ENCODE results near the gene PEX7. TPM values are rescaled to one million over a fixed set of nuclear protein-coding genes. Genes with fewer than 3 reads are reported as not detected.

PEX7 gene
- total and polyA plus RNA-seq, 2 of the 8 experiments (the other 6 are each of a cell fraction or from before 2014, with no cell fraction given): 6.4 to 11.0 TPM

GRCh38 chr6:136860043-136860442, 37.7 kb downstream of the PEX7 start (continued):
- TF ChIP-seq, protein P1, sequence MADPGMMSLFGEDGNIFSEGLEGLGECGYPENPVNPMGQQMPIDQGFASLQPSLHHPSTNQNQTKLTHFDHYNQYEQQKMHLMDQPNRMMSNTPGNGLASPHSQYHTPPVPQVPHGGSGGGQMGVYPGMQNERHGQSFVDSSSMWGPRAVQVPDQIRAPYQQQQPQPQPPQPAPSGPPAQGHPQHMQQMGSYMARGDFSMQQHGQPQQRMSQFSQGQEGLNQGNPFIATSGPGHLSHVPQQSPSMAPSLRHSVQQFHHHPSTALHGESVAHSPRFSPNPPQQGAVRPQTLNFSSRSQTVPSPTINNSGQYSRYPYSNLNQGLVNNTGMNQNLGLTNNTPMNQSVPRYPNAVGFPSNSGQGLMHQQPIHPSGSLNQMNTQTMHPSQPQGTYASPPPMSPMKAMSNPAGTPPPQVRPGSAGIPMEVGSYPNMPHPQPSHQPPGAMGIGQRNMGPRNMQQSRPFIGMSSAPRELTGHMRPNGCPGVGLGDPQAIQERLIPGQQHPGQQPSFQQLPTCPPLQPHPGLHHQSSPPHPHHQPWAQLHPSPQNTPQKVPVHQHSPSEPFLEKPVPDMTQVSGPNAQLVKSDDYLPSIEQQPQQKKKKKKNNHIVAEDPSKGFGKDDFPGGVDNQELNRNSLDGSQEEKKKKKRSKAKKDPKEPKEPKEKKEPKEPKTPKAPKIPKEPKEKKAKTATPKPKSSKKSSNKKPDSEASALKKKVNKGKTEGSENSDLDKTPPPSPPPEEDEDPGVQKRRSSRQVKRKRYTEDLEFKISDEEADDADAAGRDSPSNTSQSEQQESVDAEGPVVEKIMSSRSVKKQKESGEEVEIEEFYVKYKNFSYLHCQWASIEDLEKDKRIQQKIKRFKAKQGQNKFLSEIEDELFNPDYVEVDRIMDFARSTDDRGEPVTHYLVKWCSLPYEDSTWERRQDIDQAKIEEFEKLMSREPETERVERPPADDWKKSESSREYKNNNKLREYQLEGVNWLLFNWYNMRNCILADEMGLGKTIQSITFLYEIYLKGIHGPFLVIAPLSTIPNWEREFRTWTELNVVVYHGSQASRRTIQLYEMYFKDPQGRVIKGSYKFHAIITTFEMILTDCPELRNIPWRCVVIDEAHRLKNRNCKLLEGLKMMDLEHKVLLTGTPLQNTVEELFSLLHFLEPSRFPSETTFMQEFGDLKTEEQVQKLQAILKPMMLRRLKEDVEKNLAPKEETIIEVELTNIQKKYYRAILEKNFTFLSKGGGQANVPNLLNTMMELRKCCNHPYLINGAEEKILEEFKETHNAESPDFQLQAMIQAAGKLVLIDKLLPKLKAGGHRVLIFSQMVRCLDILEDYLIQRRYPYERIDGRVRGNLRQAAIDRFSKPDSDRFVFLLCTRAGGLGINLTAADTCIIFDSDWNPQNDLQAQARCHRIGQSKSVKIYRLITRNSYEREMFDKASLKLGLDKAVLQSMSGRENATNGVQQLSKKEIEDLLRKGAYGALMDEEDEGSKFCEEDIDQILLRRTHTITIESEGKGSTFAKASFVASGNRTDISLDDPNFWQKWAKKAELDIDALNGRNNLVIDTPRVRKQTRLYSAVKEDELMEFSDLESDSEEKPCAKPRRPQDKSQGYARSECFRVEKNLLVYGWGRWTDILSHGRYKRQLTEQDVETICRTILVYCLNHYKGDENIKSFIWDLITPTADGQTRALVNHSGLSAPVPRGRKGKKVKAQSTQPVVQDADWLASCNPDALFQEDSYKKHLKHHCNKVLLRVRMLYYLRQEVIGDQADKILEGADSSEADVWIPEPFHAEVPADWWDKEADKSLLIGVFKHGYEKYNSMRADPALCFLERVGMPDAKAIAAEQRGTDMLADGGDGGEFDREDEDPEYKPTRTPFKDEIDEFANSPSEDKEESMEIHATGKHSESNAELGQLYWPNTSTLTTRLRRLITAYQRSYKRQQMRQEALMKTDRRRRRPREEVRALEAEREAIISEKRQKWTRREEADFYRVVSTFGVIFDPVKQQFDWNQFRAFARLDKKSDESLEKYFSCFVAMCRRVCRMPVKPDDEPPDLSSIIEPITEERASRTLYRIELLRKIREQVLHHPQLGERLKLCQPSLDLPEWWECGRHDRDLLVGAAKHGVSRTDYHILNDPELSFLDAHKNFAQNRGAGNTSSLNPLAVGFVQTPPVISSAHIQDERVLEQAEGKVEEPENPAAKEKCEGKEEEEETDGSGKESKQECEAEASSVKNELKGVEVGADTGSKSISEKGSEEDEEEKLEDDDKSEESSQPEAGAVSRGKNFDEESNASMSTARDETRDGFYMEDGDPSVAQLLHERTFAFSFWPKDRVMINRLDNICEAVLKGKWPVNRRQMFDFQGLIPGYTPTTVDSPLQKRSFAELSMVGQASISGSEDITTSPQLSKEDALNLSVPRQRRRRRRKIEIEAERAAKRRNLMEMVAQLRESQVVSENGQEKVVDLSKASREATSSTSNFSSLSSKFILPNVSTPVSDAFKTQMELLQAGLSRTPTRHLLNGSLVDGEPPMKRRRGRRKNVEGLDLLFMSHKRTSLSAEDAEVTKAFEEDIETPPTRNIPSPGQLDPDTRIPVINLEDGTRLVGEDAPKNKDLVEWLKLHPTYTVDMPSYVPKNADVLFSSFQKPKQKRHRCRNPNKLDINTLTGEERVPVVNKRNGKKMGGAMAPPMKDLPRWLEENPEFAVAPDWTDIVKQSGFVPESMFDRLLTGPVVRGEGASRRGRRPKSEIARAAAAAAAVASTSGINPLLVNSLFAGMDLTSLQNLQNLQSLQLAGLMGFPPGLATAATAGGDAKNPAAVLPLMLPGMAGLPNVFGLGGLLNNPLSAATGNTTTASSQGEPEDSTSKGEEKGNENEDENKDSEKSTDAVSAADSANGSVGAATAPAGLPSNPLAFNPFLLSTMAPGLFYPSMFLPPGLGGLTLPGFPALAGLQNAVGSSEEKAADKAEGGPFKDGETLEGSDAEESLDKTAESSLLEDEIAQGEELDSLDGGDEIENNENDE (IDR thresholded peaks at IDR 0.05; ENCODE audit: insufficient replicate concordance, low read length): no peak
- TF ChIP-seq, protein P2, sequence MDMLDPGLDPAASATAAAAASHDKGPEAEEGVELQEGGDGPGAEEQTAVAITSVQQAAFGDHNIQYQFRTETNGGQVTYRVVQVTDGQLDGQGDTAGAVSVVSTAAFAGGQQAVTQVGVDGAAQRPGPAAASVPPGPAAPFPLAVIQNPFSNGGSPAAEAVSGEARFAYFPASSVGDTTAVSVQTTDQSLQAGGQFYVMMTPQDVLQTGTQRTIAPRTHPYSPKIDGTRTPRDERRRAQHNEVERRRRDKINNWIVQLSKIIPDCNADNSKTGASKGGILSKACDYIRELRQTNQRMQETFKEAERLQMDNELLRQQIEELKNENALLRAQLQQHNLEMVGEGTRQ (IDR thresholded peaks at IDR 0.05; ENCODE audit: low read length): no peak
- TF ChIP-seq EP300 (IDR thresholded peaks at IDR 0.05; ENCODE audit: borderline replicate concordance in 1 of 2, low read depth in 2 of 2, low read length in 2 of 2) (no peak), KDM1A (IDR thresholded peaks at IDR 0.05; ENCODE audit: borderline replicate concordance, low read length) (no peak), MAFK (IDR thresholded peaks at IDR 0.05; ENCODE audit: low read depth, low read length) (no peak), POLR2A (IDR thresholded peaks at IDR 0.05; ENCODE audit: control extremely low read depth in 1 of 2, low read depth in 2 of 2, low read length in 2 of 2) (no peak), SP2 (IDR thresholded peaks at IDR 0.05; ENCODE audit: low read length) (no peak), RXRA (IDR thresholded peaks at IDR 0.05; ENCODE audit: insufficient read depth, low read depth, low read length) (no peak), CHD1 (IDR thresholded peaks at IDR 0.05; ENCODE audit: low read depth, low read length) (no peak), POU5F1 (IDR thresholded peaks at IDR 0.05; ENCODE audit: low read depth, low read length) (no peak), POLR2AphosphoS5 (IDR thresholded peaks at IDR 0.05; ENCODE audit: low read depth, low read length) (no peak)

All from H1 (cell line).